Activated naive CD8-positive, alpha-beta T cell treated with anti-CD3 and anti-CD28 coated beads, Interleukin-2, amount 50 U/mL, for 24 hours (primary cell): ENCODE measurements around the gene DDX24.
A peak's percentile ranks its signal among the peaks of the same experiment; 100 is the strongest.

Experiments used
- ATAC-seq: fragments of 150-1000 bp; cut with Tn5 transposase; one replicate; pipeline ENCODE4 v1.10.0; 2021
- DNase-seq: peaks from one replicate; pipeline ENCODE4 v3.0.0; 2021
- H3K27ac Mint-ChIP-seq: one replicate; pipeline ENCODE4 v1.8.0; 2021; ENCODE audit warnings: mild to moderate bottlenecking, mixed read lengths
- H3K27me3 Mint-ChIP-seq: one replicate; pipeline ENCODE4 v1.8.0; 2021; ENCODE audit warnings: mixed read lengths
- H3K36me3 Mint-ChIP-seq: one replicate; pipeline ENCODE4 v1.8.0; 2021; ENCODE audit warnings: low read depth, mixed read lengths
- H3K4me1 Mint-ChIP-seq: one replicate; pipeline ENCODE4 v1.8.0; 2021; ENCODE audit warnings: mixed read lengths
- H3K4me3 Mint-ChIP-seq: one replicate; pipeline ENCODE4 v1.8.0; 2021; ENCODE audit warnings: mild to moderate bottlenecking, moderate library complexity, mixed read lengths
- H3K9me3 Mint-ChIP-seq: one replicate; pipeline ENCODE4 v1.8.0; 2021; ENCODE audit warnings: mixed read lengths

The DDX24 gene

GRCh38 chr14:94051779-94052178 lies 29.2 kb downstream of the DDX24 start:
- peaks cover 78% of the 10 kb centered on the region for H3K36me3 Mint-ChIP-seq
- ATAC-seq (no peak), DNase-seq (no peak)
- no peaks in the 10 kb centered on the region for H3K9me3 Mint-ChIP-seq
- no peak overlapping the region for H3K27ac Mint-ChIP-seq
- peaks cover 10% of the 10 kb centered on the region for H3K4me1 Mint-ChIP-seq
- H3K27me3 Mint-ChIP-seq = no peaks in the 10 kb centered on the region
- no peak overlapping the region for H3K4me3 Mint-ChIP-seq

- Mint-ChIP-seq H3K4me1 (peaks cover 3% of the 10 kb centered on the region), H3K9me3 (no peaks in the 10 kb centered on the region), H3K27ac (no peak overlapping the region), H3K36me3 (peaks cover 72% of the 10 kb centered on the region), H3K4me3 (no peak overlapping the region), H3K27me3 (no peaks in the 10 kb centered on the region)
- ATAC-seq (no peak), DNase-seq (no peak)
These were observed 29.9 kb downstream of the DDX24 start for GRCh38 chr14:94051115-94051514.

DNA sequence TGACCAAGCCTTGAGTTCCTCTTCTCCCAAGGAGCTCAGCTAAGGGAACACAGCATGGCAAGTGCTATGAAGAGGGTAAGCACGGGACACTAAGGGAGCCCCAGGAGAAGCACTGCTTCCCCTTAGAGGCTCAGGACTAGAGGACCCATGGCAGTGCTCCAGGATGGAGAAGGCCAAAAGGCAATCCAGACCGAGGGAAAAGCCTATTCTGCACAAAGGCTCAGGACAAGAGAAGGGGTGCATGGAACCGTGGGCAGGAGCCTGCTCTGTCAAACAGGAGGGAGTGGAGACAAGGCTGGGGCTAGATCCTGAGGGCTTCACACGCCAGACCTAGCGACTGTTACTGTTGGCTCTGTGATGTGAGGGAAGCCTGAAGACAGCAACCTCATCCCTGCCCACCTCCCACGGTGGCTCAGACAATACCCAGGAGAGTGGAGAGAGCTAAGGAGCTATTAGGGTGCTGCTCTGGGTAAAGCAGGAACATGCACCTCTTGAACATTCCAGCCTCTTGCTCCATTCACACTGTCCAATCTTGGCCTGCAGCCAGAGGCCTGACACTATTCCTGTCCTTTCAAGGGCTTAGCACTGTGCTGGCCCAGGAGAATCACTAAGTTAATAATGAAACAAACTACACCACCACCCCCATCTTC lies 30.6 kb downstream of the DDX24 start:
- Mint-ChIP-seq H3K9me3 (no peaks in the 10 kb centered on the region), H3K27ac (no peak overlapping the region), H3K36me3 (peaks cover 64% of the 10 kb centered on the region), H3K27me3 (no peaks in the 10 kb centered on the region), H3K4me1 (peaks cover 3% of the 10 kb centered on the region), H3K4me3 (no peak overlapping the region)
- ATAC-seq = no peak
- DNase-seq = no peak

DNA sequence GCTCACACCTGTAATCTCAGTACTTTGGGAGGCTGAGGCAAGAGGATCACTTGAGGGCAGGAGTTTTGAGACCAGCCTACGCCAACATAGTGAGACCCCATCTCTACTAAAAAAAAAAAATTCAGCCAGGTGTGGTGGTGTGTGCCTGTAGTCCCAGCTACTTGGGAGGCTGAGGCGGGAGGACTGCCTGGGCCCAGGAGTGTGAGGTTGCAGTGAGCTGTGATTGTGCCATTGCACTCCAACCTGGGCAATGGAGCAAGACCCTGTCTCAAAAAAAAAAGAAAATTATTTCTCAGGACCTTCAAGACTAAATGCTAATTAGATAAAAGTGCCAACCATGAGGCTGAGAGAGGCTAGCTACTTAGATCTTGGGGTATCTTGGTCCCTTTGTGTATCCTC lies 31.4 kb downstream of the DDX24 start:
- no peaks in the 10 kb centered on the region for H3K27me3 Mint-ChIP-seq

GRCh38 chr14:94048691-94049624 lies 32.0 kb downstream of the DDX24 start:
- Mint-ChIP-seq H3K9me3 (no peaks in the 10 kb centered on the region), H3K4me3 (no peak overlapping the region), H3K27me3 (no peaks in the 10 kb centered on the region), H3K27ac (no peak overlapping the region), H3K4me1 (peaks cover 3% of the 10 kb centered on the region), H3K36me3 (peaks cover 51% of the 10 kb centered on the region)
- DNase-seq (no peak), ATAC-seq (no peak)

More for the DNA sequence above, 31.4 kb downstream of the DDX24 start:
- Mint-ChIP-seq H3K27ac (no peak overlapping the region), H3K4me1 (peaks cover 3% of the 10 kb centered on the region), H3K9me3 (no peaks in the 10 kb centered on the region), H3K4me3 (no peak overlapping the region), H3K36me3 (peaks cover 57% of the 10 kb centered on the region)
- ATAC-seq (no peak), DNase-seq (no peak)

DNA sequence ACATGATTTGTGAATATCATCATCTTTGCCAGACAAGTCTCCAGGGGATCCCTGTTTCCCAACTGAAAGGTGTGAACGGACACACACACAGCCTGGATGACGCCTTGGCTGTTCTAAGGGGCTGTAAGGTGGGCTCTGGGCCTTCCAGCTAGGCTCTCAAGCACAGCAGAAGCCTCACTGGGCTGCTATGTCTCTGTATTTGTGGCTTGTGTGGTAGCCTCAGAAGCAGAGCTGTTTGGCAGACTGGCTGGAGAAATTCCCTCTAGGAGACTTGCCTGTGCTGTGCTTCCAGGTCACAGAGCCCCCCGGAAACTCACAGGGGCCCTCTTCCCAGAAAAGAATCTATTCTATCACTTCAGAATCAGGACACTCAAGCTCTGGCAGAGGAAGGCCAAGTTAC lies 33.4 kb downstream of the DDX24 start:
- peaks cover 47% of the 10 kb centered on the region for H3K36me3 Mint-ChIP-seq
- H3K9me3 Mint-ChIP-seq = no peaks in the 10 kb centered on the region
- H3K27ac Mint-ChIP-seq = no peak overlapping the region
- no peak for ATAC-seq
- no peak for DNase-seq
- H3K4me3 Mint-ChIP-seq = no peak overlapping the region
- peaks cover 2% of the 10 kb centered on the region for H3K4me1 Mint-ChIP-seq
- no peaks in the 10 kb centered on the region for H3K27me3 Mint-ChIP-seq

GRCh38 chr14:94046696-94047250 lies 34.2 kb downstream of the DDX24 start:
- Mint-ChIP-seq H3K36me3 (peaks cover 39% of the 10 kb centered on the region), H3K4me1 (no peaks in the 10 kb centered on the region), H3K9me3 (no peaks in the 10 kb centered on the region), H3K27ac (no peak overlapping the region), H3K4me3 (no peak overlapping the region), H3K27me3 (no peaks in the 10 kb centered on the region)
- DNase-seq (no peak), ATAC-seq (no peak)

GRCh38 chr14:94045563-94046345 lies 35.2 kb downstream of the DDX24 start:
- no peak for ATAC-seq
- H3K4me1 Mint-ChIP-seq = no peaks in the 10 kb centered on the region
- H3K27ac Mint-ChIP-seq = no peak overlapping the region
- H3K9me3 Mint-ChIP-seq = no peaks in the 10 kb centered on the region
- DNase-seq = no peak
- H3K4me3 Mint-ChIP-seq = no peak overlapping the region
- H3K36me3 Mint-ChIP-seq = peaks cover 29% of the 10 kb centered on the region
- H3K27me3 Mint-ChIP-seq = no peaks in the 10 kb centered on the region

DNA sequence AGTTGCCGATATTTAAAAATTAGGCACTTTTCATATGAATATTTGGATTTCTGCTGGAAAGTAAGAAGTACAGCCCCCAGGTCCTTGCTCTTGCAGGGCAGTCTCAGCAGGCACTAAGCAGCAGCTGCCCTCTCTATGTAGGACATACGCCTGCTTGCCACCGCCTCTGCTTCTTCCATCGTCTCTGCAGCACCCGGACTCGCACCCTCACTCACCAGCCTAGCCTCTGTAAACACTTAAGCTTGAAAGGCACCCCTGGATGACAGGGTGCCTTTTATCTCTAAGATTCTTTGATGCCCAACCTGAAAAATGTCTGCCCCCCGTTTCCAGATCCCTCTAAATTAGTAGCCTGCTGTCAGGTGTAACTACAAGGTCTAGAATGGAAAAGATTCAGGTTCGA lies 35.9 kb downstream of the DDX24 start:
- ATAC-seq = no peak
- no peak overlapping the region for H3K27ac Mint-ChIP-seq
- peaks cover 23% of the 10 kb centered on the region for H3K36me3 Mint-ChIP-seq
- no peaks in the 10 kb centered on the region for H3K27me3 Mint-ChIP-seq
- H3K4me1 Mint-ChIP-seq = no peaks in the 10 kb centered on the region
- no peak overlapping the region for H3K4me3 Mint-ChIP-seq
- no peaks in the 10 kb centered on the region for H3K9me3 Mint-ChIP-seq
- no peak for DNase-seq

DNA sequence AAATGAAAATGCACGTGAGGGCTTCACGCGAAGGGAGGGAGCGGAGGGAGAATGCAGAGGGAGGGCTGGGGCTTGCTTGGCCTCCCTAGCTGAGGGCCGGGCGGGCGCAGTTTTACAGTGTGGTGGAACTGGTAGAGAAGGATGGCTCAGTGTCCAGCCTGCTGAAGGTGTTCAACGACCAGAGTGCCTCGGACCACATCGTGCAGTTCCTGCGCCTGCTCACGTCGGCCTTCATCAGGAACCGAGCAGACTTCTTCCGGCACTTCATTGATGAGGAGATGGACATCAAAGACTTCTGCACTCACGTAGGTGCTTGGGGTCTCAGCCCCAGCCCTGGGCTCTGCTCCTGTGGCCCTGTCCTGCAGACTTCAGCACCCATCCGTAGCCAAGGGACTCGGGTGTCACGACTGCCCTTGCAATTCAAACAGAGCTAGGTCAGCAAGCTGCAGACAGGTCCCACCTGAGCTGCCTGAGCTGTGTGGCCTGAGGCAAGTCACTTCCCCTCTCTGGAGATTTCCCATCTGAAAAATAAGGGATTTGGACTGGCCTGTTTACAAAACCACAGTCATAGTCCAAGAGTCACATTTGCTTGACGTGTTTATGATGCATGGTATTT lies 36.4 kb downstream of the DDX24 start:
- H3K4me3 Mint-ChIP-seq = no peak overlapping the region
- peaks cover 20% of the 10 kb centered on the region for H3K36me3 Mint-ChIP-seq
- no peak overlapping the region for H3K27ac Mint-ChIP-seq
- no peaks in the 10 kb centered on the region for H3K4me1 Mint-ChIP-seq
- ATAC-seq = no peak
- no peaks in the 10 kb centered on the region for H3K27me3 Mint-ChIP-seq
- no peaks in the 10 kb centered on the region for H3K9me3 Mint-ChIP-seq
- DNase-seq = no peak

DNA sequence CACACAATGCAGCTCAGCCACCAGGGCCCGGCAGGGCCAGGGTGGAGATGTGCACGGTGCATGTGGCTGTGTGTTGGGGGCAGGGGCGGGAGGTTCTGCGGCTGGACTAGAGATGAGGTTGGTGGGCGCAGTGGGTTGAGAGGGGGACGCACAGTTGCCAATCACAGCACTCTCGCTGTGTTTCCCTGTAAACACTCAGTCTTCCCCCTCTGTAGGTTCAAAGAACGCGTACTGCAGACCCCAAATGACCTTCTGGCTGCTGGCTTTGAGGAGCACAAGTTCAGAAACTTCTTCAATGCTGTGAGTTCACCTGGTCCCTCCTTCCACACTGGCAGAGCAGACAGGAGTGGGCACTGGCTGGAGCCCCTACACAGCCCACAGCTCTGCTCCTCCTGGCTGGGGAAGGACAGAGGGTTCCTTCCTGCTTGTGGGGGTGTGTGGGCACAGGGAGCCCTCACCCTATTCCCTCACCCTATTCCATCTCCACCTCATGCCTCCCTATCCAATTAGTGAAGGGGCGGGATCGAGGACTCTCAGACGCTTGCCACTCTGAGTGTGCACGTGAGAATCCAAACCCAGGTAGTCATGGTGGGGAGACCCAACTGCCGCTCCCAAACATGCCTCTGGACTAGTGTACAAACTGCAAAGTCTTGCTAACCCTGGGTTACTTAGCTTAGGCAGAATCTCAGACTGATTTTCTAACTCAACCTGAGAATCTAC lies 37.1 kb downstream of the DDX24 start:
- Mint-ChIP-seq H3K27me3 (no peaks in the 10 kb centered on the region), H3K36me3 (peaks cover 20% of the 10 kb centered on the region), H3K4me1 (no peaks in the 10 kb centered on the region), H3K9me3 (no peaks in the 10 kb centered on the region), H3K4me3 (no peak overlapping the region), H3K27ac (peak overlapping the region; percentile 27)
- no peak for DNase-seq
- no peak for ATAC-seq

GRCh38 chr14:94043111-94043755 lies 37.8 kb downstream of the DDX24 start:
- ATAC-seq = no peak
- Mint-ChIP-seq H3K4me3 (no peak overlapping the region), H3K27ac (peak overlapping the region; percentile 27), H3K9me3 (no peaks in the 10 kb centered on the region), H3K4me1 (no peaks in the 10 kb centered on the region), H3K27me3 (no peaks in the 10 kb centered on the region), H3K36me3 (peaks cover 16% of the 10 kb centered on the region)
- no peak for DNase-seq

DNA sequence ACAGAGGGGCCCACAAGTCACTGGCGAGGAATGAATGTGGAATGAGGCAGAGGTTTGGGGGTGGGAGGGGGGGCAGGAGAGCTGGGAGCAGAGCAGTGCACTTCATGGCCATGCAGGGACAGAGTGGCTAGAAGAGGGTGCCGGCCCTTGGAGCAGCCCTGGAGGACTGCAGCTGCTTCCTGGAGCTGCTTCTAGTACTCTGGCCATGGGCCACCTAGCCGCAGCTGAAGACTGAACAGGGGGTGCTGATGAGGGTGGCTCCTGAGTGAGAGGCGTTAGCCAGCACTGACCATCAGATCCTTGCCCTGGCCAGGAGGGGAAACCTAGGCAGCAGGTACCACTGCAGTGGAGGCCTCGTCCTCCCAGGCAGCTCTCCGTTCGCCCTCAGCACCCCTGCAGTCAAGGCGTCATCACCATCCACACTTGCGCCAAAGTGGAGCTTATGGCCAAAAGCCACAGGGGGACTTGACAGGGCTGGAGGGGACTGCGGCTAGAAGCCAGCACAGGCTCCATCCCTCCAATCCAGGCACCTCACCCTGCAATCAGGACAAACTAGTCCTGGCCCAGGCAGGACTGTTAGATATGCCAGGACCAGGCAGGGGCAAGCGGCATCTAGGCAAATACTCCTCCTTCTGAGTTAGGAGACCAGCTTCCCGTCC lies 38.4 kb downstream of the DDX24 start:
- Mint-ChIP-seq H3K36me3 (peaks cover 10% of the 10 kb centered on the region), H3K27ac (no peak overlapping the region), H3K4me1 (no peaks in the 10 kb centered on the region), H3K4me3 (no peak overlapping the region), H3K27me3 (no peaks in the 10 kb centered on the region), H3K9me3 (no peaks in the 10 kb centered on the region)
- ATAC-seq (no peak), DNase-seq (no peak)
